ENCODE results near the gene RHBDD1.

Gene RHBDD1

DNA sequence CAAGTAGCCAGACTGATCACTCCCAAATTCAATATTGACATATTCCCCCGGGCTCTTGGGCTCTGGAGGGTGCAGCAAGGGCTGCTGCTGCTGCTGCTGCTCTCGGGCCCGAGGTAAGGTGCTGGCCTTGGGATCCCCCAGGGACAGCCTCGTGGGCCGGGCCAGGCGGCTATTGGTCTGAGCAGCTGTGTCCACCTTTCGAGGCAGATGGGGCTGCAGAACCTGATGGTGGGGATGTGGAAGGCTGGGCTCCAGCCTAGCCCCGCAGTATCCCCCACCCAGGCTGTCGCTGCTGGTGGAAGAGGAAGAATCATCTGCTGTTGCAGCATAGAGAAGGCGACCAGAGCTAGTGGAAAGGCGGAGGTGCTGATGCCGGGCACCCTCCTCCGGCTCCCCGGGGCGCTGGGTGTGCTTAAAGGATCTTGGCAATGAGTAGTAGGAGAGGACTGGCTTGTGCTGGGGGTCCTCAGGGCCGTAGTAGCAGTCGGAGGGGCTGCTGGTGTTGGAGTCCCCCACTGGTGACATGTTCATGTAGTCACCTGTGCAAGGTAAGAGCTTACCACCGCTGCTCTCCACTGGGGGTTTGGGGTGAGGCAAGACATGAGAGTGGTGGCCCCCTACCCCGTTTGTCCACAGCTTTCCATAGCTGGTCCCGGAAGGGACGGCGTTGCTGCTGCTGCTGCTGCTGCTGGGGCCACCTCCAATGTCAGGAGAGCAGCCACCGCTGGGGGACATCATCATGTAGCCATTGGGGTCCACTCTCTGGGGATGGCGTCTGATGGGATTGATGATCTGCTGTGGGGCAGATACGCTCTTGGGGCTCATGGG lies 39.6 kb upstream of the RHBDD1 start:
- no peak for TF ChIP-seq GATA1 (IDR thresholded peaks at IDR 0.05; ENCODE audit: low read depth, low read length)
- TF ChIP-seq POLR2A (IDR thresholded peaks at IDR 0.05; ENCODE audit: low read length) = no peak
- no peak for DNase-seq

DNA sequence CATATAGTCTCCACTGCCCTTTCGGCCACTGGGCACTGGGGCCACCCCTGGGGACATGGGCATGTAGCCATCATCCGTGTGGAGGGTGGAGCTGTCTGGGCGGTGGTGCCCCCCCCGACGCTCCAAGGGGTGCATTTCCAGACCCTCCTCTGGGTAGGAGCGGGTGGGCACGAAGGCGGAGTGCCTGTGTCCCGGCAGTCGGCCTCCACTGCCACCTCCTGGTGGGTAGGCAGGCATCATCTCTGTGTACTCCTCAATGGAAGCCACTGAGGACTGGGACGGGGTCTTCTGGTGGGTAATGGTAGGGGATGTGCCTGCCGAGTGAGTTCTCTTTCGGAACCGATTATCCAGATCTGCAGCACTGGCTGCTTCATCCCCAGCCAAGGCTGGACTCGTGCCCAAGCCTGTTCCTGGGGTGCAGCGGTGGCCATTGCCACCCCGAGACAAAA lies 39.0 kb upstream of the RHBDD1 start:
- DNase-seq = no peak
- TF ChIP-seq POLR2A (IDR thresholded peaks at IDR 0.05; ENCODE audit: low read length) (no peak), GATA1 (IDR thresholded peaks at IDR 0.05; ENCODE audit: low read depth, low read length) (no peak)

DNA sequence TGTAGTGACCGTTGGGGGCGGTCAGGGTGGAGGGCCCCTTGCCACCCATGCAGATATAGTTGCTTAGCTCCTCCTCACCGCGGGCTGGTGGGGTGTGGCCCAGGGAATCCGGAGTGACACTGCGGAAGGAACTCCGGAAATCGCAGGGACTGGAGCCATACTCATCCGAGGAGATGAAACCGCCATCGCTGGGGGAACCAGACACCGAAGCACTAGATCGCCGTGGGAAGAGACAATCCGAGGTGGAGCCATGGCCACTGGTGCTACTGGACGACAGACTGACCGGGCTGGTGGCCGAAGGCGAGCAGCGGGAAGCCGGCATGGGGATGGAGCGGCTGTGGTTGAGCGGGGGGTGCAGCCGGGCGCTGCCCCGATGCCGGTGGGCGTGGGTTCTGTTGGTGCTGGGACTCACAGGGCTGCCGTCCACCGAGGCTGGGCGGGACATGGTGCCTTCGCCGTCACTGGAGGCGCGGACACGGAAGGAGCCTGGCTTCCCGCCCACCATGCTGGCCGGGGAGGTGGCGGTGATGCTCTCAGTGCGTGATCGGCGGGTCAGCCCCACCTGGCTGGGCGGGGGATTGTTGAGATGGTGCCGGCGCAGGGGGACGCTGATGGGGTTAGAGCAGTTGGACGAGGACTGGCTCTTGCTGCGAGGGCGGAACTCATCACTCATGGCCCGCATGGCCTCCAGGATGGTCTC lies 38.4 kb upstream of the RHBDD1 start:
- TF ChIP-seq GATA1 (IDR thresholded peaks at IDR 0.05; ENCODE audit: low read depth, low read length) (no peak), POLR2A (IDR thresholded peaks at IDR 0.05; ENCODE audit: low read length) (no peak)
- no peak for DNase-seq

DNA sequence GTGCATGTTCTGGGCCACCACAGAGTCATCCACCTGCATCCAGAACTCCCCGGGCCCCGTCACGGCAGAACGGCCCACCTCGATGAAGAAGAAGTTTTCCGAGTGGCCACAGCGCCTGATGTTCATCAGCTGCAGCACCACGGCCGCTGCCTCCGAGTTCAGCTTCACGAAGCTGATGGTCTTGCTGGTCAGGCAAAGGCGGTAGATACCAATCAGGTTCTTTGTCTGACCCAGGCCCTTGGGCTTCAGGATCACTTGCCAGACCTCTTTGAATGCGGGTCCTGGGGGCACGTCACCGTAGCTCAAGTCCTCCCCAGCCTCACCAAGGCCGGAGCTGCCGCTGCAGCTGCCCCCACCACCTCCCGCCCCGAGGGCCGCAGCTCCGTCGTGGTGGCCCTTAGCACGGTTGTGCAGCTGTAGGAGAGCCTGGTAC lies 37.8 kb upstream of the RHBDD1 start:
- no peak for TF ChIP-seq GATA1 (IDR thresholded peaks at IDR 0.05; ENCODE audit: low read depth, low read length)
- no peak for TF ChIP-seq POLR2A (IDR thresholded peaks at IDR 0.05; ENCODE audit: low read length)
- DNase-seq = no peak

DNA sequence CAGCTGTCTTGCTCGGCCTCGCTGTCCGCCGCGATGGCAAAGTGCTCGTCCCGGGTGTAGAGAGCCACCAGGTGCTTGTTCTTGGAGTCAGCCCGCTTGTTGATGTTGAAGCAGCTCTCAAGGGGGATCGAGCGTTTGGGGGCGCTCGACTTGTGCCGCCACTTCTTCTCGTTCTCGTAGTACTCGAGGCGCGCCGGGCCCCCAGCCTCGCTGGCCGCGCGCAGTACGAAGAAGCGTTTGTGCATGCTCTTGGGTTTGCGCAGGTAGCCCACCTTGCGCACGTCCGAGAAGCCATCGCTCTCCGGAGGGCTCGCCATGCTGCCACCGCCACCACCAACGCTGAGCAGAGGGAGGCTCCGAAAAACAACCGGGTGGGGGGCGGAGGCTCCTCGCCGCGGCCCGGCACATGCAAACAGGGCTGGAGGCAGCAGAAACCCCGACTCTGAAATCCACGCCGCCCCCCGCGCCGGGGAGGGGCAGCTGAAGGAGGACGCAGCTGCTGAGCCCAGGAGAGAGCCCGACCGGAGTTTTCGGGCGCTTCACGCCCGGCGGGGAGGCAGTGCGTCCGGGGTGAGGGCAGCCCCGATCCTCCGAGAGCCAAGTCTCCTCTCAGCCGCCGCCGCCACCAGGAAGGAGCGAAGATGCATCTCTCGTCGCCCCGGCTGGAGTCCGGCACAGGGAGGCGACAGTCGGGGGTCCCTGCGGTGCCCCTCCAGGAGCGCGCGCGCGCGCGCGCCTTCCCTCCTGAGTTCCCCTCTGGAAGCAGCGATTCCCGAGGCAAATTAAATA lies 37.2 kb upstream of the RHBDD1 start:
- peak; percentile 58 to 70 for DNase-seq
- TF ChIP-seq POLR2A (IDR thresholded peaks at IDR 0.05; ENCODE audit: low read length) (no peak), GATA1 (IDR thresholded peaks at IDR 0.05; ENCODE audit: low read depth, low read length) (no peak)

DNA sequence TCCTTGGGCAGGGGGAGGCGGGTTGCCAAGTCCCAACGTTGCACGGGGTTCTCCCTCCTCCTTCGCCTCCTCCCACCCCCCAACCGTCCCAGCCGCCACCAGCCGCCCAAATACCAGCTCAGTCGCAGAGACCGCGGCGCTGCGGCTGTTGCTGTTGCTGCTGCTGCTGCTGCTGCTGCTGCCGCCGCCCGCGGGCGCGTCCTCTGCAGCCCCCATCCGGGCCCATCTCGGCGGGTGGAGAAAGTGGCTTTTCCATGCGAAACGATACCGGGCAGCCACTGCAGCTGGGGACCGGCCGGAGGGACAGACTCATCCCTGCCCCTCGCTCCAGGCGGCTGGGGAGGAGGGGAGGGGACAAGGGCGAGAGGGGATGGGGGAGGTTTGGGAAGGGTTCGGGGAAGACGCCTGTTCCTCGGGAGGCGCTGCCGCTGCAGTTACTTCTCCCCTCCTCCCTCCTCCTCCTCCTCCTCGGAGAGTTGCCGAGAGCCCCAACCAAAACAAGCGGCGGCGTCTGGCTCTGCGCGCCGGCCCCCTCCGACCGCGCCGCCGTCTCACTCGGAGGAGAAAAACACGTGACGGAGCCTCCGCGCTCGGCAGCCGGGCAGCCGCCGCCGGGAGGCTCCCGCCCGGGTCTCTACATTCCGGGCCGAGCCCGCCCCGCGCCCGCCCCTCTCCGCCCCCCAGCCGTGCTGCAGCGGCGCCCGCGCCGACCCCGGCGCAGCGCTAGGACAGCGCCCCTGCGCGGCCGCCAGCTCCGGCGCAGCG lies 36.5 kb upstream of the RHBDD1 start, which contains the start of gene IRS1:
IRS1 (minus strand) TSS at position 610 of the 765 bp plus-strand sequence. CDS start 1,082 bp downstream, outside the sequence.
- TF ChIP-seq GATA1 (IDR thresholded peaks at IDR 0.05; ENCODE audit: low read depth, low read length) (no peak), POLR2A (IDR thresholded peaks at IDR 0.05; ENCODE audit: low read length) (no peak)
- DNase-seq = peak; percentile 78 to 82

DNA sequence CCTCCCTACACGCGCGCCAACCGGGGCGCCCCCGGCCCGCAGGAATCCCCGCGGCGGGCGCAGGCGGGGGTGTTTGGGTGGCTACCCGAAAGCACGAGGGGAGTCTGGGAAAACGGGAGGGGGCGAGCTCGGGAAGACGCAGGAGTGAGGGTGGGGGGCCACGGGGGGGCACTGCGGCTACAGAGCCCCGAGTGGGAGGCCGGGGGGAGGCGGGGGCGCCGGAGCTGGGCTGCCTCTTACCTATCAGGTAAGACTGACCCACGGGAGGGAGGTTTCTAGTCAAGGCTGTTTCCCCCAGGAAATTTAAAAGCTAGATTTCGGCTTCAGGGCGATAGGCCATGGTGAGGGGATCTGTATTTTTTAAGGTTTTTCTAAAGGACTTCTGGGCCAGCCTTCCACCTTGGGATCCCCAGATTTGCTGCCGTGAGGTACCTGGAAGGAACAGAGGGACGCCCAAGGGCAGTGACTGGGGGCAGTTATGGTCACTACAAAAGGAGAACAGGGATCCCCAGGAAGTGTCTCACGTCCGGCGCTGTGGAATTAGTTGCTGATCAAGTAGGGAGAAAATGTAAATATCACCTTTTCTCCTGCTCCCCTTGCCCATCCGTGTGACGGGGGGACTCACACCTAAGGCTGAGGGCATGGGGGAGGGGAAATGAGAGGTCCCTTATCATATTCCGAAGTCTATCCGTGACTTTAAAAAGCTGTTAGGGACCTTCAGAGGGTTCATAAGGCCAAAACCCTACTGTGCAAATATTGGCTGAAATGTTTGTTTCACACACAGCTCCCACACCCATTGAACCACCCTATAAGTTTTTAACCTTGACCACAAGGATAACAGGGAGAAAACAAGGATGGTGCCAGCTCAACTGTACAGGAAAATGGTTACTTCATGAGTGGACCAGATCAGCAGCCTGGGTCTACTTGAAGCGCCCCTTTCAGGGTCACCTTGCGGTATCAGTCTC lies 35.6 kb upstream of the RHBDD1 start:
- DNase-seq = peak in 1 of 2 experiments; percentile 64
- TF ChIP-seq POLR2A (IDR thresholded peaks at IDR 0.05; ENCODE audit: low read length) = no peak
- no peak for TF ChIP-seq GATA1 (IDR thresholded peaks at IDR 0.05; ENCODE audit: low read depth, low read length)

DNA sequence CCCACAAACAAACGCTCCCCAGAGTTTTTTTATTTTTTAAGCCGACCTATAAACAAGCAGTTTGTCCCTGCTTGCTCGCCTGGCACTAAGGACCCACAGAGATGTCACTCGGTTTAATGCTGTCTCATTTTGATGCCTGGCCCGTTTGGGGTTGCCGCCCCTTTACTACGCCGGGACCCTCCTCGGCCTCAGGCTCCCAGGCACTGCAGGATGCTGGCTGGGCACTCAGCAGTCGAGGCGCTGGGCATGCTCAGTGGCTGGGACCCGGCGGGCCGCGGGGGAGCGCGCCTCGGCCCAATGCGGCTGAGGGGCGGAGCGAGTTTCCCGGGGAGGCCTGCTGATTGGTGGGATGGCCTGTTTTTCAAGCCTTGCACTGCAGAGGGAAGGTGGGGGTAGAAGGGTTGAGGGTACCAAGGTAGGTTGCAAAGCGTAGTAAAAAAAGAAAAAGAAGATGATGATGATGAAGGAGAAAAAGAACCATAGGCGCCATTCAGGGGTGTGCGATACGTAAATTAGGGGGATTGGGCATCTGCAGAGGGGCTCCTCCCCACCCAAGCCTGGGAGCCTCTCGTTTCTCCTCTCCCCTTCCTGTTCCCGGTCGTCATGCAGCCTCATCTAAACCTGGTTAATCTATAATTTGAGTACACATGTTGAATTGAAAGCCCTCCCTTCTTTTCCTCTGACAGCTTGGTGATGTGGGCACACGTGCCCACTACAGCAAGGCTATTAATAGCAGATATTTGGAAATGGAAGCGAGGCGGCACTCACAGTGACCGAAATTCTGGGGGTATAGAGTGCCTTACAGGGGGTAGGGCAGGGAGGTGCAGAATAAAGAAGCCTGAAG lies 34.7 kb upstream of the RHBDD1 start:
- DNase-seq = peak; percentile 85 to 87
- TF ChIP-seq GATA1 (IDR thresholded peaks at IDR 0.05; ENCODE audit: low read depth, low read length) = no peak
- no peak for TF ChIP-seq POLR2A (IDR thresholded peaks at IDR 0.05; ENCODE audit: low read length)

DNA sequence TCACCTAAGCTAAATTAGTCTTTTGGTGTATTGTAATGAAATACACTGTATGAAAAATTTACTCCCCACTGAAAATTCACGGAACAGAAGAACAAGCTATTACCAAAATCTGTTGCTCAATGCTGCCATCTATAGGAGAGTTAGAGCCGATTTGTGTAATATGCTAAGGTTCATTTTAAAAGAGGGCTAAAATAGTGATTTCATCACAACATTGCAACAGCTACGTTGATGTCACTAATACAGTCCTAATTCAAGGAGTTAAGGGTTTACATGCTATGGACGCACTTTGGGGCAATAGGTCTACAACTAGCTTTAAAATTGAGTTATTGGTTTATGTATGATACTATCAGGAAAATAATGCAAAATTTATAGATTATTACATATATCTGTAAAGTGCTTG lies 33.3 kb upstream of the RHBDD1 start:
- TF ChIP-seq GATA1 (IDR thresholded peaks at IDR 0.05; ENCODE audit: low read depth, low read length) = no peak
- no peak for TF ChIP-seq POLR2A (IDR thresholded peaks at IDR 0.05; ENCODE audit: low read length)
- peak; percentile 86 to 91 for DNase-seq

DNA sequence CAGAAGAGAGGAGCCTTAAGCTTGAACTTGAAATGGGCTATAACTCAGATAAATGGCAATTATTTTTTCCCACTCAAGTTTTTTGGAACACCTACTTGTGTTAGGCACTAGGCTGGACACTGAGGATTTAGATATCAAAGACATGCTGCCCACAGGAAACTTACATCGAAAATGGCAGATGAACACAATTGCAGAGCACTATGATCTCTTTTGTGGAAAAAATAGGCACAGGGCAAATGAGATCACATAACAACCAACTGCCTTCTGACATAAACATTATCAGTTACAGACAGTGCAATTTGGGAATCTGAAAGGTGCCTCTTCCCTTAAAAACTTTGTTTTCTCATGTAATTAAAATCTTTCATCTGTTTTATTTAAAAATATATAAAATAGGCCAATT lies 32.4 kb upstream of the RHBDD1 start:
- DNase-seq = no peak
- TF ChIP-seq POLR2A (IDR thresholded peaks at IDR 0.05; ENCODE audit: low read length) = no peak
- TF ChIP-seq GATA1 (IDR thresholded peaks at IDR 0.05; ENCODE audit: low read depth, low read length) = no peak

DNA sequence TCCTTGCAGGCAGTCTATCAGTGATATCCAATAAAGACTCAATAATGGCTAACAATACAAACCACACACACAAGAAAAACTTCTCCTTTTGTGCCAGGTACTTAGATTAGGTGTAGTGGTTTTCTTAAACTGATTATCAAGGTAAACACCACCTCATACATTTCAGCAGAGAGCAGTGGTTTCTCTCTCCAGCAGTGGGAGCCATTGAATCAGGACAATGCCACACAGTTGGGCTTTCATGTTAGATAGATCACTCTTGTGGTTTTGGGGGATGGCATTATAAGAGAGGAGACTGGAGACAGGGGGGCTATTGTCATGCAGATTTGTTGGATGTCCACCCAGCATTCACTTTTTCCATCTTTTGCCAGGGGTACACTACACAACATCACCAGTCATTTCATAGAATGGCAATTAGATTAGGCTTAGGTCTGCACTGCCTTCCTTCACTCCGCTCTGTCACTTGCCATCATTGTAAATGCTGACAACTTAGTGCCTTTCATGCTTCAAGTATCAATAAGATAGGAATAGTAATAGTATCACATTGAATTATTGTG lies 22.6 kb upstream of the RHBDD1 start:
- DNase-seq = peak; percentile 45 to 64

More for the DNA sequence above, 22.6 kb upstream of the RHBDD1 start:
- TF ChIP-seq GATA1 (IDR thresholded peaks at IDR 0.05; ENCODE audit: low read depth, low read length) = no peak

All from erythroblast (primary cell).